Keratinocyte (primary cell): ENCODE data around the gene SRRD. TPM values are rescaled to one million over a fixed set of nuclear protein-coding genes. Genes with fewer than 3 reads are reported as not detected.

Experiments used
- DNase-seq: peaks from one replicate; pipeline ENCODE4 v3.0.0-alpha.2; 2011; ENCODE audit warnings: low read depth, missing footprints, low spot score
- FAIRE-seq: peaks from 2 replicates; lab custom pipeline; 2011; peaks lifted over from hg19 to GRCh38; lab: Jason Lieb, UNC
- H2AFZ ChIP-seq: 2 replicates; pipeline ENCODE4 v1.6.0; 2012; ENCODE audit warnings: low read length, control low read depth, inconsistent platforms; ENCODE audit not compliant: control insufficient read depth
- H3K27ac ChIP-seq: 2 replicates; pipeline ENCODE4 v1.5.1; 2011; ENCODE audit warnings: low read length; ENCODE audit not compliant: control insufficient read depth, insufficient read depth
- H3K27me3 ChIP-seq: 3 replicates; pipeline ENCODE4 v1.6.0; 2011; ENCODE audit warnings: low read length; ENCODE audit not compliant: control insufficient read depth, insufficient read depth; ENCODE audit errors: extremely low read depth
- H3K36me3 ChIP-seq, 2 experiments: 2 replicates in 1 of 2; 3 replicates in 1 of 2; pipeline ENCODE4 v1.5.1; 2011; ENCODE audit warnings: low read length in 2 of 2, mild to moderate bottlenecking in 1 of 2; ENCODE audit not compliant: control insufficient read depth in 2 of 2, insufficient read depth in 2 of 2; ENCODE audit errors: extremely low read depth in 1 of 2
- H3K4me1 ChIP-seq: 3 replicates; pipeline ENCODE4 v1.5.1; 2011; ENCODE audit warnings: low read length; ENCODE audit not compliant: control insufficient read depth, insufficient read depth; ENCODE audit errors: extremely low read depth
- H3K4me2 ChIP-seq: 3 replicates; pipeline ENCODE4 v1.6.0; 2011; ENCODE audit warnings: low read depth, low read length; ENCODE audit not compliant: control insufficient read depth, insufficient read depth; ENCODE audit errors: extremely low read depth
- H3K4me3 ChIP-seq, 3 experiments: fragments of 200-600 bp in 1 of 3; sonication (generic) in 1 of 3; 2 replicates in 2 of 3; 3 replicates in 1 of 3; pipeline ENCODE4 v1.5.1; 2011 to 2016; ENCODE audit warnings: low read length in 3 of 3, mild to moderate bottlenecking in 3 of 3, control low read depth in 2 of 3, inconsistent platforms in 1 of 3, low read depth in 1 of 3, mixed read lengths in 1 of 3, mixed run types in 1 of 3, moderate library complexity in 1 of 3; ENCODE audit not compliant: control insufficient read depth in 2 of 3, insufficient read depth in 2 of 3; ENCODE audit errors: extremely low read depth in 1 of 3
- H3K79me2 ChIP-seq: 2 replicates; pipeline ENCODE4 v1.6.0; 2012; ENCODE audit warnings: low read length; ENCODE audit not compliant: control insufficient read depth, insufficient read depth
- H3K9ac ChIP-seq: 3 replicates; pipeline ENCODE4 v1.6.0; 2011; ENCODE audit warnings: low read length; ENCODE audit not compliant: control insufficient read depth, insufficient read depth; ENCODE audit errors: extremely low read depth
- H3K9me1 ChIP-seq: 3 replicates; pipeline ENCODE4 v1.6.0; 2011; ENCODE audit warnings: low read length; ENCODE audit not compliant: control insufficient read depth, insufficient read depth; ENCODE audit errors: extremely low read depth
- H3K9me3 ChIP-seq: 2 replicates; pipeline ENCODE4 v1.5.1; 2012; ENCODE audit warnings: low read depth, low read length; ENCODE audit not compliant: control insufficient read depth
- H4K20me1 ChIP-seq: 3 replicates; pipeline ENCODE4 v1.6.0; 2011; ENCODE audit warnings: low read length; ENCODE audit not compliant: control insufficient read depth, insufficient read depth; ENCODE audit errors: extremely low read depth
- CTCF ChIP-seq, 3 experiments: IDR thresholded peaks in 1 of 3; conservative IDR thresholded peaks in 1 of 3; optimal IDR thresholded peaks in 1 of 3; 2 replicates in 2 of 3; 3 replicates in 1 of 3; pipeline versions ENCODE3 to v1.5.1; 2011; ENCODE audit warnings: low read length in 3 of 3, mild to moderate bottlenecking in 3 of 3, moderate library complexity in 2 of 3, control low read depth in 1 of 3, inconsistent platforms in 1 of 3; ENCODE audit not compliant: insufficient read depth in 2 of 3; ENCODE audit errors: extremely low read depth in 1 of 3
- EZH2 ChIP-seq: IDR thresholded peaks from one replicate; pipeline ENCODE4 v1.6.1; 2012; ENCODE audit warnings: inconsistent platforms, mild to moderate bottlenecking, low read length, moderate library complexity
- dilution Hi-C: fragments of 300-500 bp; cut with MboI; formaldehyde crosslinking; loops from one replicate; pipeline ENCODE4 v1.7.0; 2020; ENCODE audit warnings: low sequenced_read_pairs; ENCODE audit not compliant: extremely low pct_ligation_motif_present
- polyA plus RNA-seq, 5 experiments: library from polyadenylated mRNA; depleted of rRNA in 3 of 5; stranded (reverse) in 3 of 5; stranded (forward) in 1 of 5; unstranded in 1 of 5; fragments of >200 nt; gene quantifications; 1 replicate in 1 of 5; 2 replicates in 3 of 5; 3 replicates in 1 of 5; pipeline versions ENCODE4 v1.2.1 to v1.2.3, GENCODE V29; 2011 to 2012; ENCODE audit warnings: missing spikeins in 2 of 5, low read depth in 1 of 5, low replicate concordance in 1 of 5

Gene SRRD
- polyA plus RNA-seq, 1 donor (not counting 4 experiments of a cell fraction or from before 2014, with no cell fraction given), result 45.0 TPM

GRCh38 chr22:26452236-26453016, 31.3 kb upstream of the SRRD start:
- no peaks in the 10 kb centered on the region for H3K9me3 ChIP-seq
- H3K36me3 ChIP-seq, result peaks cover 15 to 24% of the 10 kb centered on the region in 2 experiments
- no peaks in the 10 kb centered on the region for H3K79me2 ChIP-seq
- no peak overlapping the region for H2AFZ ChIP-seq
- FAIRE-seq (no peak), DNase-seq (no peak)
- H3K9me1 ChIP-seq, result no peaks in the 10 kb centered on the region
- TF ChIP-seq CTCF (optimal IDR thresholded peaks at IDR 0.05 in 1 of 3, IDR thresholded peaks at IDR 0.05 in 1 of 3, conservative IDR thresholded peaks at IDR 0.05 in 1 of 3; ENCODE audit: extremely low read depth in 1 of 3, insufficient read depth in 2 of 3, low read length in 3 of 3) (no peak), EZH2 (no peak)
- H4K20me1 ChIP-seq, result no peaks in the 10 kb centered on the region
- H3K4me2 ChIP-seq, result no peak overlapping the region
- no peaks in the 10 kb centered on the region for H3K27me3 ChIP-seq
- H3K9ac ChIP-seq, result no peak overlapping the region
- H3K27ac ChIP-seq, result no peak overlapping the region
- peaks cover 5% of the 10 kb centered on the region for H3K4me1 ChIP-seq
- dilution Hi-C loops, result loop anchor here (5.0 kb wide), 1 partner anchor 35 kb away; no protein-coding TSS in a partner anchor
- no peak overlapping the region for H3K4me3 ChIP-seq

GRCh38 chr22:26453216-26453615, 30.5 kb upstream of the SRRD start:
- no peak overlapping the region for H3K27ac ChIP-seq
- peaks cover 21 to 28% of the 10 kb centered on the region in 2 experiments for H3K36me3 ChIP-seq
- H3K4me2 ChIP-seq, result no peak overlapping the region
- H3K9me3 ChIP-seq, result no peaks in the 10 kb centered on the region
- TF ChIP-seq CTCF (optimal IDR thresholded peaks at IDR 0.05 in 1 of 3, IDR thresholded peaks at IDR 0.05 in 1 of 3, conservative IDR thresholded peaks at IDR 0.05 in 1 of 3; ENCODE audit: extremely low read depth in 1 of 3, insufficient read depth in 2 of 3, low read length in 3 of 3), result no peak
- TF ChIP-seq EZH2, result no peak
- no peaks in the 10 kb centered on the region for H3K9me1 ChIP-seq
- peaks cover 5% of the 10 kb centered on the region for H3K4me1 ChIP-seq
- H3K9ac ChIP-seq, result no peak overlapping the region
- dilution Hi-C loops, result loop anchor here (5.0 kb wide), 1 partner anchor 36 kb away; no protein-coding TSS in a partner anchor
- peaks cover 1% of the 10 kb centered on the region for H3K79me2 ChIP-seq
- DNase-seq, result no peak
- H2AFZ ChIP-seq, result no peak overlapping the region
- H3K27me3 ChIP-seq, result no peaks in the 10 kb centered on the region
- H3K4me3 ChIP-seq, result no peak overlapping the region
- no peak for FAIRE-seq
- no peaks in the 10 kb centered on the region for H4K20me1 ChIP-seq
